H1 (cell line): ENCODE measurements around the gene REELD1. TPM values are rescaled to one million over a fixed set of nuclear protein-coding genes. Genes with fewer than 3 reads are reported as not detected.

ENCODE experiments used
- ASH2L ChIP-seq: fragments of 200-600, 300-600 bp; sonication (generic); IDR thresholded peaks from one replicate; pipeline ENCODE4 v1.7.1; 2017; ENCODE audit warnings: low read length
- ATF3 ChIP-seq: IDR thresholded peaks from 2 replicates; pipeline ENCODE4 v1.6.1; 2011; ENCODE audit warnings: low read depth, mild to moderate bottlenecking, low read length; ENCODE audit not compliant: insufficient read depth
- BCL11A ChIP-seq, 2 experiments: IDR thresholded peaks; one replicate each; pipeline ENCODE4 v1.6.1; 2011; ENCODE audit warnings: low read depth in 2 of 2, low read length in 2 of 2, mild to moderate bottlenecking in 2 of 2
- CHD7 ChIP-seq: fragments of 300-600 bp; sonication (generic); IDR thresholded peaks from 2 replicates; pipeline ENCODE4 v1.7.1; 2012; ENCODE audit warnings: low read length, moderate library complexity, mild to moderate bottlenecking, inconsistent platforms; ENCODE audit not compliant: insufficient replicate concordance
- JUND ChIP-seq: IDR thresholded peaks from 2 replicates; pipeline ENCODE4 v1.6.1; 2011; ENCODE audit warnings: mild to moderate bottlenecking, improper control_type of control experiment, low read length
- SIRT6 ChIP-seq: IDR thresholded peaks from one replicate; pipeline ENCODE4 v1.7.1; 2012; ENCODE audit warnings: low read length, inconsistent platforms
- polyA plus RNA-seq, 7 experiments: library from polyadenylated mRNA; depleted of rRNA in 3 of 7; stranded (reverse) in 5 of 7; unstranded in 2 of 7; fragments of >200 nt in 5 of 7; fragments of 200-250 nt in 2 of 7; gene quantifications; 1 replicate in 5 of 7; 2 replicates in 1 of 7; 4 replicates in 1 of 7; pipeline versions ENCODE4 v1.2.1 to v1.2.3, GENCODE V29; 2011 to 2013; ENCODE audit warnings: missing spikeins in 2 of 7, mixed read lengths in 2 of 7
- total RNA-seq: library from RNA; stranded (reverse); fragmentation: NEBNext Ultra II Directional; extraction: Animal tissue kit (Norgen Biotek cat#: 25700); gene quantifications from 2 replicates; pipeline ENCODE4 v1.2.1, GENCODE V29; 2021

Gene REELD1
- total and polyA plus RNA-seq, 2 of the 8 experiments (the other 6 are each of a cell fraction or from before 2014, with no cell fraction given): 0.03 TPM; not detected in 1

- TF ChIP-seq CHD7: no peak
- TF ChIP-seq SIRT6: no peak
- no peak for TF ChIP-seq ASH2L
- TF ChIP-seq JUND: no peak
- no peak for TF ChIP-seq ATF3
- no peak for TF ChIP-seq BCL11A (IDR thresholded peaks at IDR 0.05; ENCODE audit: low read depth in 2 of 2, low read length in 2 of 2)
- TF ChIP-seq, all 59 proteins: peak for 0
Measured at GRCh38 chr4:146267826-146268225, 53.5 kb downstream of the REELD1 start (continued).
